Stimulated activated naive CD8-positive, alpha-beta T cell treated with anti-CD3 and anti-CD28 coated beads, Interleukin-15, Interleukin-2, amounts not matched to agents 100 ng/mL and 50 ng/mL, for 24 hours (primary cell): ENCODE measurements around the gene ZZZ3.
"Not testable (repeated sequence)": the region's sequence is repeated elsewhere in the genome, so short reads cannot be mapped to it uniquely, and the experiment has no call there.

Experiments
- H3K27ac Mint-ChIP-seq: one replicate; pipeline ENCODE4 v1.8.0; 2021; ENCODE audit warnings: mild to moderate bottlenecking, mixed read lengths
- H3K27me3 Mint-ChIP-seq: one replicate; pipeline ENCODE4 v1.8.0; 2021; ENCODE audit warnings: mixed read lengths
- H3K36me3 Mint-ChIP-seq: one replicate; pipeline ENCODE4 v1.8.0; 2021; ENCODE audit warnings: low read depth, mixed read lengths
- H3K4me1 Mint-ChIP-seq: one replicate; pipeline ENCODE4 v1.8.0; 2021; ENCODE audit warnings: low read depth, mixed read lengths
- H3K4me3 Mint-ChIP-seq: one replicate; pipeline ENCODE4 v1.8.0; 2021; ENCODE audit warnings: mild to moderate bottlenecking, mixed read lengths
- H3K9me3 Mint-ChIP-seq: one replicate; pipeline ENCODE4 v1.8.0; 2021; ENCODE audit warnings: mixed read lengths

The ZZZ3 gene

DNA sequence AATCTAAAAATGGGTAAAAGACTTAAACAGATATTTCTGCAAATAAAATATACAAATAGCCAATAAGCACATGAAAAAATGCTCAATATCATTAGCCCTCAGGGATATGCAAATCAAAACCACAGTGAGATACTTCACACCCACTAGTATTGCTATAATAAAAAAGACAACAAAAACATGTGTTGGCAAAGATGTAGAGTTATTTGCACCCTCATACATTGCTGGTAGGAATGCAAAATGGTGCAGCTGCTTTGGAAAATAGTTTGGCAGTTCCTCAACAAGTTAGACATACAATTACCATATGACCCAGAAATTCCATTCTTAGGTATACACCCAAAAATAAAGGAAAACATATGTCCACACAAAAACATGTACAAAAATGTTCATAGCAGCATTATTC is 30.2 kb downstream of the ZZZ3 start:
- no peak overlapping the region for H3K27ac Mint-ChIP-seq
- peaks cover 71% of the 10 kb centered on the region for H3K36me3 Mint-ChIP-seq
- H3K9me3 Mint-ChIP-seq: peaks cover 17% of the 10 kb centered on the region
- H3K27me3 Mint-ChIP-seq: no peaks in the 10 kb centered on the region
- H3K4me1 Mint-ChIP-seq: peaks cover 36% of the 10 kb centered on the region
- no peak overlapping the region for H3K4me3 Mint-ChIP-seq

DNA sequence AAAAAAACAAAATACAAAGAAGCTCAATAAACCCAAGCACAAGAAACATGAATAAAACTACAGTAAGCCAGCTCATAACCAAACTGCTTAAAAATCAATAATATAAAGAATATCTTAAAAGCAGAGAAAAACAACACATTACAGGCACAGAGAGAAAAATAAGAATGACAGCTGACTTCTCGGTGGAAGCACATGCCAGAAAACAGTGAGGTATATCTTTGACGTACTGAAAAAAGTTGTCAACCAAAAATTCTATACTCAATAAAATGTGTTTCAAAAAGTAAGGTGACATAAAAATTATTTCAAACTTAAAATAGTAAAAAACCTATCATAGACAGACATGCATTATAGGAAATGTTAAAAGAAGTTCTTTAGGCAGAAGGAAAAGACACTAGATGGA is 33.3 kb downstream of the ZZZ3 start:
- Mint-ChIP-seq H3K9me3 (peaks cover 17% of the 10 kb centered on the region), H3K27me3 (no peaks in the 10 kb centered on the region), H3K36me3 (peaks cover 74% of the 10 kb centered on the region), H3K27ac (no peak overlapping the region), H3K4me1 (peaks cover 34% of the 10 kb centered on the region), H3K4me3 (no peak overlapping the region)

DNA sequence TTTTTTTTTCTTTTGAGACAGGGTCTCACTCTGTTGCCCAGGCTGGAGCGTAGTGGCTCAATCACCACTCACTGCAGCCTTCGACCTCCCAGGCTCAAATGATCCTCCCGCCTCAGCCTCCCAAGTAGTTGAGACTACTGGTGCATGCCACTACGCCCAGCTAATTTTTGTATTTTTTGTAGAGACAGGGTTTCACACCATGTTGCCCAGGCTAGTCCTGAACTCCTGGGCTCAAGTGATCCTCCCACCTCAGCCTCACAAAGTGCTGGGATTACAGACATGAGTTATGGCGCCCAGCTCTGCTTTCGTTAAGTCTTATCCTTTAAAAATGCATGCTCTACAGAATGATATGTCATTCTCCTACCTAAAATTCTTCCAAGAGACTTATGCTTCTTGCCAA is 36.2 kb downstream of the ZZZ3 start:
- not testable (repeated sequence) for H3K27ac Mint-ChIP-seq, H3K4me3 Mint-ChIP-seq, H3K27me3 Mint-ChIP-seq
- H3K4me1 Mint-ChIP-seq: peaks cover 22% of the 10 kb centered on the region
- H3K9me3 Mint-ChIP-seq: peaks cover 13% of the 10 kb centered on the region
- H3K36me3 Mint-ChIP-seq: peaks cover 74% of the 10 kb centered on the region

DNA sequence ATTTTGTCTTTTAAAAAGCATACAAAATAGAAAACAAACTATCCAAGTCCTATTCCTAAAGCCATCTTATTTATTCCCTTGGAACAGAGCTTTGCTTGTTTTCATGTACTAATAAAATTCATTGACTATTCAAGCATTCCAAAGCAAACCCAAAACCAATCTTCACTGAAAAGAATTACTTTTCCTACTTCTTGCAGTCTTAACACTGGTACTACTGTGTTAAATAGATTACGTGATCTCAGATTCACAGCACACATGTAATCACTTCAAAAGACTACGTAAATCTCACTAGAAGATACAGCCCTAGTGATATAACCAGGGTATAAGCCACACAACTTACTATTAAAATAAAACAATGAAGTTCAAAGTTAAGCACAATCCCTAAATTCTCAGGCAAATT is 39.0 kb downstream of the ZZZ3 start:
- H3K36me3 Mint-ChIP-seq: peaks cover 62% of the 10 kb centered on the region
- H3K9me3 Mint-ChIP-seq: peaks cover 2% of the 10 kb centered on the region
- H3K4me3 Mint-ChIP-seq: no peak overlapping the region
- H3K4me1 Mint-ChIP-seq: peaks cover 15% of the 10 kb centered on the region
- no peaks in the 10 kb centered on the region for H3K27me3 Mint-ChIP-seq
- no peak overlapping the region for H3K27ac Mint-ChIP-seq

DNA sequence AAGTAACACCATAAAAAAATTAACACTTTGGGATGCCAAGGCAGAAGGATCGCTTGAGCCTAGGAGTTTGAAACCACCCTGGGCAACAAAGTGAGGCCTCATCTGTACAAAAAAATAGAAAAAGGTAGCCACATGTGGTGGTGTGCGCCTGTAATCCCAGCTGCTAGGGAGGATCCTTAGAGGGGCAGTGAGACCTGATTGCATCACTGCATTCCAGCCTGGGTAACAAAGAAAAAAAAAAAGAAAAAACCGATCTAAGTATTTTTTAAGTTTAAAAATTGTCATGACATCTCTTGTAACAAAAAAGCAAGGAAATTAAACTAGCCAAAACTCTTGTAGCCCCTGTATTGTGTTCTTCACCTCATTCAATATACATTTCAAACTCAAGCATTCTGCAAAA is 39.5 kb downstream of the ZZZ3 start:
- Mint-ChIP-seq H3K27ac (no peak overlapping the region), H3K36me3 (peaks cover 57% of the 10 kb centered on the region), H3K4me1 (peaks cover 14% of the 10 kb centered on the region), H3K27me3 (no peaks in the 10 kb centered on the region), H3K4me3 (no peak overlapping the region), H3K9me3 (no peaks in the 10 kb centered on the region)

DNA sequence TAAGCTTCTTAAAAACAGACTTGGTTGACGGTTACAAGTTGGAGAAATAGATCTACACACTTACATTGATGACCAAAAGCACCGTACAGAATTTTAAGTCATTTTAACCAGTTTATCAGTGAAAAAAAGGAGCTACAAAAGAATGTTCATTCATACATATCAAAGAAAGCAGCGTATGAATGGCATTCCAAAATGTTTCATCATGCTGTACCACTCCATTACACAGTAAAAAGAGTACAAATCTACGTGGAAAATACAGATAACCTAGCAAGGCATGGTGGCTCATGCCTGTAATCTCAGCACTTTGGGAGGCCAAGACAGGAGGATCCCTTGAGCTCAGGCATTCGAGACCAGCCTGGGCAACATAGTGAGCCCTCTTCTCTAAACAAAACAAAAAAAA is 40.3 kb downstream of the ZZZ3 start:
- Mint-ChIP-seq H3K9me3 (no peaks in the 10 kb centered on the region), H3K27ac (no peak overlapping the region), H3K36me3 (peaks cover 54% of the 10 kb centered on the region), H3K4me1 (peaks cover 14% of the 10 kb centered on the region), H3K27me3 (no peaks in the 10 kb centered on the region), H3K4me3 (no peak overlapping the region)

DNA sequence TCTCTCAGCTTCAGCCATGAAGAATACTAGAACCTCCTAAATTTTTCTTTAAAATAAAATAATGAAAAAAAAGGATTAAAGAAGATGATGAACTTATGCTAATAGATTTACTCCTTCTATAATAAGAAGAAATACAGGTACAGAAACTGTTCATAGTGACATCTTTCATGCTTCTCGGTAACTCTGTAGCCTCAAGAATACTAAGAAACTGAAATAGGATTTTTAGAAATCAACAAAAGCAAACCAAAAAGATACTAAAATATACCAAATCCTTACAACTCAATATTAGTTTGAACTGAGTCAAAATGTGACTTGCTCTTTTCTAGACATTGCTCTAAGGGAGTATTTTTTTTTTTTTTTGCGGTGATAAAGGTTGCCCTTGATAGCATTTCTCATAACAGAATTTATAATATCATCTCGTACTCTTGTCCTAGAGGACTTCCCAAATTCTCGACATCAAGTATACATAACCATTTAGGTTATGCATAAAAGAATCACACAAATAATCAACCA is 42.8 kb downstream of the ZZZ3 start:
- Mint-ChIP-seq H3K4me3 (no peak overlapping the region), H3K36me3 (peaks cover 47% of the 10 kb centered on the region), H3K27ac (no peak overlapping the region), H3K9me3 (no peaks in the 10 kb centered on the region), H3K4me1 (peaks cover 7% of the 10 kb centered on the region), H3K27me3 (no peaks in the 10 kb centered on the region)

DNA sequence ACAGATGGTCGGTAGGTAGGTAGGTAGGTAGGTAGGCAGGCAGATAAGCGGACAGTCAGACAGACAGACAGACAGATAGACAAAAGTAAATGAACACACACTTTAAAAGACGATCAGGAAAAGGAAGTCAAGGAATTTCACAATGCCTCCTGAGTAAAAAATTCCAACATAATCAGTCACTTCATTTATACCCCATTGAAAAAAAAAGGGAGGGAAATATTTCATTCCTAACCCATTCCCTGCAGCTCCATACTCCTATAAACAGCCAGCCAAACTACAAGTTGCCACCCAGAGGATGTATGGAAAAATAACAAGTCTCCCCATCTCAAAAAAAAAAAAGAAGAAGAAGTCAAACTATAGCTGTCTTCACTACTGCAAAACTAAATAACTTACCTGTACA is 43.4 kb downstream of the ZZZ3 start:
- Mint-ChIP-seq H3K36me3 (peaks cover 49% of the 10 kb centered on the region), H3K27me3 (no peaks in the 10 kb centered on the region), H3K9me3 (no peaks in the 10 kb centered on the region), H3K4me3 (no peak overlapping the region), H3K4me1 (peaks cover 7% of the 10 kb centered on the region), H3K27ac (no peak overlapping the region)

DNA sequence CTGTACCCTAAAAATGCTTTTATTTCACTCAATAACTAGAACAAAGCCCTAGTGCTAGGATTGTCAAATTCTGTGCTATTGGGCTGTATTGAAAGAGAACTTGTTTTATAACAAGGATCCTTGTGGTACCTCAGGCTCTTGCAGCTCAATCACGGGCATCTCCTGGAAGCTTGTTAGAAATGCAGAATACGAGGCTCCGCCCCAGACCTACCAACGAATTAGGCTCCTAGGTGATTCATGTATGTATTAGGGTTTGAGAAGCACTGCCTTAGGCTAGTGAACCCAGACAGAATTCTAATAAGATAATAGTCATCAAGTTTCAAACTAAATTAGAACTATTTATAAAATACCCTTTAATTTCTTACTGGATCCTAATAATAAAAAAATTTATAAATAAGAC is 45.6 kb downstream of the ZZZ3 start:
- Mint-ChIP-seq H3K27me3 (no peaks in the 10 kb centered on the region), H3K27ac (no peak overlapping the region), H3K4me1 (peaks cover 4% of the 10 kb centered on the region), H3K4me3 (no peak overlapping the region), H3K36me3 (peaks cover 57% of the 10 kb centered on the region), H3K9me3 (no peaks in the 10 kb centered on the region)
